Liver (tissue), 9 donors: ENCODE results near the gene TCF12. TPM values are rescaled to one million over a fixed set of nuclear protein-coding genes. Genes with fewer than 3 reads are reported as not detected.

ENCODE experiments used
- DNase-seq: peaks from one replicate; pipeline ENCODE4 v3.0.0-alpha.2; 2017; ENCODE audit warnings: low spot score
- H3K27ac ChIP-seq, 2 donors: one replicate each; pipeline ENCODE4 v1.7.0; 2013; ENCODE audit warnings: inconsistent platforms in 2 of 2, low read length in 2 of 2, control low read depth in 1 of 2, low read depth in 1 of 2, mild to moderate bottlenecking in 1 of 2
- H3K27me3 ChIP-seq, 4 donors: one replicate each; pipeline versions ENCODE4 v1.6.1 to v1.7.0; 2013; ENCODE audit warnings: low read length in 3 of 4, inconsistent platforms in 1 of 4, mild to moderate bottlenecking in 1 of 4, moderate library complexity in 1 of 4; ENCODE audit not compliant: control insufficient read depth in 4 of 4, insufficient read depth in 4 of 4
- H3K36me3 ChIP-seq, 4 donors: one replicate each; pipeline versions ENCODE4 v1.6.1 to v1.7.0; 2013; ENCODE audit warnings: low read length in 3 of 4, mild to moderate bottlenecking in 3 of 4, low read depth in 1 of 4, moderate library complexity in 1 of 4; ENCODE audit not compliant: control insufficient read depth in 4 of 4, insufficient read depth in 3 of 4
- H3K4me1 ChIP-seq, 4 donors: one replicate each; pipeline versions ENCODE4 v1.6.1 to v1.7.0; 2013; ENCODE audit warnings: low read length in 3 of 4, mild to moderate bottlenecking in 3 of 4, moderate library complexity in 1 of 4; ENCODE audit not compliant: control insufficient read depth in 4 of 4, insufficient read depth in 4 of 4
- H3K4me3 ChIP-seq, 3 donors: one replicate each; pipeline versions ENCODE4 v1.6.1 to v1.7.0; 2013; ENCODE audit warnings: low read length in 3 of 3, control low read depth in 1 of 3, low read depth in 1 of 3, mild to moderate bottlenecking in 1 of 3
- H3K9ac ChIP-seq, 2 donors: one replicate each; pipeline ENCODE4 v1.7.0; 2013; ENCODE audit warnings: low read length in 2 of 2, mild to moderate bottlenecking in 2 of 2, moderate library complexity in 2 of 2, control low read depth in 1 of 2, low read depth in 1 of 2
- H3K9me3 ChIP-seq, 4 donors: one replicate each; pipeline versions ENCODE4 v1.6.1 to v1.7.0; 2013; ENCODE audit warnings: low read length in 3 of 4; ENCODE audit not compliant: control insufficient read depth in 4 of 4
- EGR1 ChIP-seq, 2 donors: IDR thresholded peaks; 2 replicates each; pipeline ENCODE4 v1.6.1; 2016 to 2018; ENCODE audit warnings: antibody characterized with exemption in 2 of 2, low read depth in 2 of 2
- FOXA1 ChIP-seq: IDR thresholded peaks from 2 replicates; pipeline ENCODE4 v1.6.1; 2016; ENCODE audit warnings: antibody characterized with exemption
- FOXA2 ChIP-seq: IDR thresholded peaks from 2 replicates; pipeline ENCODE4 v1.6.1; 2016; ENCODE audit warnings: antibody characterized with exemption
- GABPA ChIP-seq, 2 donors: IDR thresholded peaks in 1 of 2; conservative IDR thresholded peaks in 1 of 2; 2 replicates each; pipeline ENCODE4 v1.6.1; 2016; ENCODE audit warnings: antibody characterized with exemption in 2 of 2, mild to moderate bottlenecking in 1 of 2, moderate library complexity in 1 of 2
- HNF4A ChIP-seq, 2 donors: conservative IDR thresholded peaks; 2 replicates each; pipeline ENCODE4 v1.6.1; 2016; ENCODE audit warnings: antibody characterized with exemption in 2 of 2, mild to moderate bottlenecking in 2 of 2
- HNF4G ChIP-seq: IDR thresholded peaks from 2 replicates; pipeline ENCODE4 v1.6.1; 2016; ENCODE audit warnings: antibody characterized with exemption
- NR2F2 ChIP-seq: IDR thresholded peaks from 2 replicates; pipeline ENCODE4 v1.6.1; 2016; ENCODE audit warnings: antibody characterized with exemption
- RAD21 ChIP-seq, 2 donors: IDR thresholded peaks; 2 replicates each; pipeline ENCODE4 v1.6.1; 2016; ENCODE audit warnings: antibody characterized with exemption in 2 of 2, mild to moderate bottlenecking in 2 of 2
- REST ChIP-seq: IDR thresholded peaks from 2 replicates; pipeline ENCODE4 v1.6.1; 2016; ENCODE audit warnings: antibody characterized with exemption, mild to moderate bottlenecking
- RXRA ChIP-seq, 2 donors: IDR thresholded peaks; 2 replicates each; pipeline ENCODE4 v1.6.1; 2017 to 2018; ENCODE audit warnings: antibody characterized with exemption in 2 of 2, mild to moderate bottlenecking in 1 of 2
- TAF1 ChIP-seq: conservative IDR thresholded peaks from 2 replicates; pipeline ENCODE4 v1.6.1; 2016; ENCODE audit warnings: antibody characterized with exemption, mild to moderate bottlenecking
- WGBS: extraction: QIAGEN DNeasy Blood & Tissue Kit; methylation state at CpG from one replicate; pipeline ENCODE4 v1.1.7; 2013; 5-methylcytosine and 5-hydroxymethylcytosine counted together
- polyA plus RNA-seq, 2 donors: library from polyadenylated mRNA; stranded (reverse) in 1 of 2; unstranded in 1 of 2; fragments of 200-250 nt in 1 of 2; fragments of >200 nt in 1 of 2; fragmentation: Nextera tagmentation in 1 of 2; extraction: Ambion mirVana in 1 of 2; gene quantifications; one replicate each; pipeline versions ENCODE4 v1.2.1 to v1.2.3, GENCODE V29; 2013 to 2015
- total RNA-seq, 2 donors: library from RNA; depleted of rRNA; stranded (reverse); fragments of >200 nt; gene quantifications; one replicate each; pipeline ENCODE4 v1.2.3, GENCODE V29; 2014
- TF ChIP-seq, protein P1 (sequence below): IDR thresholded peaks from 2 replicates; pipeline ENCODE4 v1.6.1; 2016; ENCODE audit warnings: antibody characterized with exemption
- TF ChIP-seq, protein P2 (sequence below): IDR thresholded peaks from 2 replicates; pipeline ENCODE4 v1.6.1; 2016; ENCODE audit warnings: antibody characterized with exemption
- TF ChIP-seq, protein P3 (sequence below): IDR thresholded peaks from 2 replicates; pipeline ENCODE4 v1.6.1; 2016; ENCODE audit warnings: antibody characterized with exemption
- donor health status: healthy.
- donor health status: healthy.
- donor health status: healthy.
- donor health status: healthy.
- donor health status: healthy.

TCF12 gene
- total and polyA plus RNA-seq, 4 donors, result 8.7 to 38.3 (median 22.3) TPM

DNA sequence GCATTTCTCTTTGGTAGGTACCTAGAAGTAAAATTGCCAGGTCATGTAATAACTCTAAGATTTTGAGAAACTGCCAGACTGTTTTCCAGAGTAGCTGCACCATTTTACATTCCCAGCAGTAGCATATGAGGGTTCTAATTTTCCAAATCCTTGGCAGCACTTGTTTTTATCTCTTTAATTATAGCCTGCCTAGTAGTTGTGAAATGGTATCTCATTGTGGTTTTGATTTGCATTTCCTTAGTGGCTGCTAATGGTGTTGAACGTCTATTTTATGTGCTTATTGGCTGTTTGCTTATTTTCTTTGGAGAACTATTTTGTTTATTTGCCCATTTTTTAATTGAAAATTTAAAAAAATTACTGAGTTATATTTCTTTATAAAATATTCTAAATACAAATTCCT lies 117.9 kb downstream of the TCF12 start:
- H3K27me3 ChIP-seq, result no peaks in the 10 kb centered on the region
- no peak overlapping the region for H3K9ac ChIP-seq
- no peaks in the 10 kb centered on the region for H3K9me3 ChIP-seq
- no peak overlapping the region for H3K4me3 ChIP-seq
- no peak for TF ChIP-seq HNF4G
- TF ChIP-seq RXRA (IDR thresholded peaks at IDR 0.05), result no peak
- TF ChIP-seq FOXA2, result no peak
- no peak for TF ChIP-seq TAF1
- TF ChIP-seq, protein P1, sequence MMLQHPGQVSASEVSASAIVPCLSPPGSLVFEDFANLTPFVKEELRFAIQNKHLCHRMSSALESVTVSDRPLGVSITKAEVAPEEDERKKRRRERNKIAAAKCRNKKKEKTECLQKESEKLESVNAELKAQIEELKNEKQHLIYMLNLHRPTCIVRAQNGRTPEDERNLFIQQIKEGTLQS, result no peak
- TF ChIP-seq REST, result no peak
- TF ChIP-seq, protein P2, sequence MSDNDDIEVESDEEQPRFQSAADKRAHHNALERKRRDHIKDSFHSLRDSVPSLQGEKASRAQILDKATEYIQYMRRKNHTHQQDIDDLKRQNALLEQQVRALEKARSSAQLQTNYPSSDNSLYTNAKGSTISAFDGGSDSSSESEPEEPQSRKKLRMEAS, result no peak
- TF ChIP-seq HNF4A (conservative IDR thresholded peaks at IDR 0.05), result no peak
- no peak for TF ChIP-seq FOXA1
- no peak for TF ChIP-seq EGR1 (IDR thresholded peaks at IDR 0.05; ENCODE audit: low read depth in 2 of 2)
- no peak for TF ChIP-seq GABPA (IDR thresholded peaks at IDR 0.05 in 1 of 2, conservative IDR thresholded peaks at IDR 0.05 in 1 of 2)
- 48% methylated on average over 1 of the region's 1 CpG for WGBS
- no peak overlapping the region for H3K27ac ChIP-seq
- no peak for DNase-seq
- peaks cover 0 to 16% (median 4%) of the 10 kb centered on the region in 4 donors for H3K4me1 ChIP-seq
- no peaks in the 10 kb centered on the region for H3K36me3 ChIP-seq

DNA sequence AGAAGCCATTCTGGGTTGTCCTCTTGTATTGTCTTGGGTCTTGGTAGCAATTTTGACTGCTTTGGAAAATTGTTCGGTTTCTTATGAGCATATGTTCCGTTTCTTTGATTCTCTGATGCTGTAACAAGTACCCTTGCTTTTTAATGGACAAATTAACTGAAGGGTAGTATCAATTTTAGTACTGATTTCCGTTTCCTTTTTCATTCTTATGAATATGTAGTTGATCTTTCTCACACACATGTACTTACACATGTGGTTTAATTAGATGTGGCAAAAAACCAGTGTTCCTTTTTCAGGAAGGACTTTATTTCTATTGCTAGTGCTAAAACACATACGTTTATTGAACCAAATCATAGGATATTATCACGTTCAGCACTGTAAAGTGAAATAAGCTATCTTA lies 119.1 kb downstream of the TCF12 start:
- 94% methylated on average over 5 of the region's 5 CpGs for WGBS
- no peaks in the 10 kb centered on the region for H3K27me3 ChIP-seq
- no peak overlapping the region for H3K4me3 ChIP-seq
- no peak for DNase-seq
- TF ChIP-seq NR2F2 (no peak), EGR1 (IDR thresholded peaks at IDR 0.05; ENCODE audit: low read depth in 2 of 2) (no peak), RAD21 (IDR thresholded peaks at IDR 0.05) (no peak), FOXA2 (no peak), HNF4G (no peak), HNF4A (conservative IDR thresholded peaks at IDR 0.05) (no peak)
- TF ChIP-seq, protein P3, sequence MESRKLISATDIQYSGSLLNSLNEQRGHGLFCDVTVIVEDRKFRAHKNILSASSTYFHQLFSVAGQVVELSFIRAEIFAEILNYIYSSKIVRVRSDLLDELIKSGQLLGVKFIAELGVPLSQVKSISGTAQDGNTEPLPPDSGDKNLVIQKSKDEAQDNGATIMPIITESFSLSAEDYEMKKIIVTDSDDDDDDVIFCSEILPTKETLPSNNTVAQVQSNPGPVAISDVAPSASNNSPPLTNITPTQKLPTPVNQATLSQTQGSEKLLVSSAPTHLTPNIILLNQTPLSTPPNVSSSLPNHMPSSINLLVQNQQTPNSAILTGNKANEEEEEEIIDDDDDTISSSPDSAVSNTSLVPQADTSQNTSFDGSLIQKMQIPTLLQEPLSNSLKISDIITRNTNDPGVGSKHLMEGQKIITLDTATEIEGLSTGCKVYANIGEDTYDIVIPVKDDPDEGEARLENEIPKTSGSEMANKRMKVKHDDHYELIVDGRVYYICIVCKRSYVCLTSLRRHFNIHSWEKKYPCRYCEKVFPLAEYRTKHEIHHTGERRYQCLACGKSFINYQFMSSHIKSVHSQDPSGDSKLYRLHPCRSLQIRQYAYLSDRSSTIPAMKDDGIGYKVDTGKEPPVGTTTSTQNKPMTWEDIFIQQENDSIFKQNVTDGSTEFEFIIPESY, result no peak
- H3K9me3 ChIP-seq, result no peaks in the 10 kb centered on the region
- no peak overlapping the region for H3K9ac ChIP-seq
- no peaks in the 10 kb centered on the region for H3K36me3 ChIP-seq
- H3K4me1 ChIP-seq, result peaks cover 0 to 16% (median 4%) of the 10 kb centered on the region in 4 donors
- no peak overlapping the region for H3K27ac ChIP-seq
